HG02759 (cell line): ENCODE measurements around the gene PRR20E.
"Not testable (repeated sequence)": the region's sequence is repeated elsewhere in the genome, so short reads cannot be mapped to it uniquely, and the experiment has no call there.

Experiments
- ATAC-seq: cut with Tn5 transposase; IDR thresholded peaks from one replicate; pipeline ENCODE4 v1.9.1; 2021; ENCODE audit warnings: mild to moderate bottlenecking, moderate library complexity; ENCODE audit not compliant: unreplicated experiment

The PRR20E gene

GRCh38 chr13:57166897-57167296 is at the start of gene PRR20E:
Gene PRR20E, plus strand, starts transcription at chr13:57167197. Its CDS starts 387 bp downstream, at chr13:57167584.
- not testable (repeated sequence) for ATAC-seq

DNA sequence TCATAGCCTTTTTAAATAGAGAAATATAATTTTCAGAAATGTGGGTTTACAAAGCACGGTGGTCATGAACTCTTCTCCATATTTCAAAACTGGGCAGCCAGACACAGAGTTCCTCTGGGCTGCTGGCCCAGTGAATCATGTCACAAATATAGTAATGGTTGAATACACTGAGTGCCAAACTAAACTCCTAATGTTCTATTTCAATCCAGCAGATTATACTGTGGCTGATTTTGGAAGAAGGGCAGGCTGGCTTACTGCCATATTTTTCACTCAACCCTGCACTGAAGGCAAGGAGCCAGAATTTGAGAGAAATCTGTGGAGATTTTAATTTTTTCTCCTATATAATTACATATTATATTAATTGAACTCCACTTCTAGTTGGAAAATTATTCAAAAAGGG is 43.3 kb upstream of the PRR20E start:
- ATAC-seq = no peak

DNA sequence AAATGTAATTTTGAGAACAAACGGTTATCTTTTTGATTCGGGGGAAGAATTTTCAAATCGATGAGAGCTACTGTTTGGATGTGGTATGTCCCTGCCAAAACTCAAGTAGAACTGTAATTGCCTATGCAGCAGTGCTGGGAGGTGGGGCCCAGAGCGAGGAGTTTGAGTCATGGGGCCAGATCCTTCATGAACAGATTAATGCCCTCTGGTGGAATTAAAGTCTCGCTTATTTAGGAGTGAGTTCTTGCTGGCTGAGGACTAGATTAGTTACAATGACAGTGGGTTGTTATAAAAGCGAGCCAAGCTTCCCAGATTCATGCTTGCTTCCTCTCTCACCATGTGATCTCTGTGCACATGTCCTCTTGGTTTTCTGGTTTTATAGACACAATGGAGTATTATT is 38.1 kb upstream of the PRR20E start:
- no peak for ATAC-seq

DNA sequence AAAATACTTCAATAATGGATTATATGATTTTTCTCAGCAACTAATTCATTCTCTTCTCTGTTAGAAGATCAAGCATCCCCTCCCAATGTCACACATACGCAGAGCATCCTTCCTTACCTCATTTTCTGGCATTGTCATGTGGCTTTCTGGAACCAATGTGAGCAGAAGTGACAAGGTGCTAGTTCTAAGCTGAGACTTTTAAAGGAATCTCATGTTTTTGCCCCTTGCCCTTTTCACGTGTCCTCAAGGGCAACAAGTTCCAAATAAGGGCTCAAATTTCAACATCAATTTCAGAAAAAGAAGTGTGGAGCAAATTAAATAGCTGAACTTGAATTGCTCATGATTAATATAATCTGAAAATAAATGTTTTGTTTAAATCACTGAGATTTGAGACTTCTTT is 30.9 kb upstream of the PRR20E start:
- no peak for ATAC-seq

GRCh38 chr13:57137585-57137984 is 29.4 kb upstream of the PRR20E start:
- ATAC-seq = no peak

GRCh38 chr13:57138988-57139387 is 28.0 kb upstream of the PRR20E start:
- no peak for ATAC-seq

- ATAC-seq = not testable (repeated sequence)
These were observed 27.2 kb upstream of the PRR20E start for GRCh38 chr13:57139781-57140180.

DNA sequence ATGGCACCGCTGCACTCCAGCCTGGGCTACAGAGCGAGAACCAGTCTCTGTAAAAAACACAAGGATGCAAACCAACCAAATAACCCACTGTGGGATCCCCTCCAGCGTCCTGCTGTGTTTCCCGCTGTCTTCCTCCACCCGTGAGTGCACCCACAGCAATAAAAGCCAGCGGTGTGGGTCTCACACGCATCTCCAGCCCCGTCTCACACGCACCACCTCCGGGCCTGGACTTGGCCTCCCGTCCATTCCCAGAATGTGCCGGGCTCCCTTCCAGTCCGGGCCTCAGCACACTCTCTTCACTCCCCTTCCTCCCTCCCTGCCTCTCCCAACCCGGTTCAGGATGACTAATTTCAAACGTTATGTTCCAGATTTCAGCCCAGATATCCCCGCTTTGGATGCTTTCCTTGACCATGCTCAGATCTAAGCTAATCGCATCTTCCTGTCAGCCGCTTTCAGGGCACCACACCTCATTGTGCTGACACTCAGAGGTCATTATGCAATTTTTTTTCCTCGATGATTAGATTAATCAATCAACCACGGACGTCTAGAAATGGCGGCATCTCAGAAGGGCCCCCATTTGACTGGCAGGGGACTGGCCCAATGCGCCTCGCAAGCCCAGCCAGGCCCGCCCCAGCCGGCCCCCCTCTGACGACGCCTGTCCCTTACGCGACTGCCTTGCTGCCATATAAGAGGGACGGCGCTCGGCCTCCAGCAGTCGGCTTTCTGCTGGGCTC is 26.6 kb upstream of the PRR20E start, which contains the start of gene PRR20A:
Gene PRR20A (plus strand): TSS at position 684 of the 734 bp plus-strand sequence. CDS start 387 bp downstream, outside the sequence.
- ATAC-seq = not testable (repeated sequence)

GRCh38 chr13:57147188-57147587 is 19.8 kb upstream of the PRR20E start, which contains the start of gene PRR20B:
Gene PRR20B, plus strand, starts transcription at chr13:57147488. Its CDS starts 387 bp downstream, at chr13:57147875.
- ATAC-seq = not testable (repeated sequence)

DNA sequence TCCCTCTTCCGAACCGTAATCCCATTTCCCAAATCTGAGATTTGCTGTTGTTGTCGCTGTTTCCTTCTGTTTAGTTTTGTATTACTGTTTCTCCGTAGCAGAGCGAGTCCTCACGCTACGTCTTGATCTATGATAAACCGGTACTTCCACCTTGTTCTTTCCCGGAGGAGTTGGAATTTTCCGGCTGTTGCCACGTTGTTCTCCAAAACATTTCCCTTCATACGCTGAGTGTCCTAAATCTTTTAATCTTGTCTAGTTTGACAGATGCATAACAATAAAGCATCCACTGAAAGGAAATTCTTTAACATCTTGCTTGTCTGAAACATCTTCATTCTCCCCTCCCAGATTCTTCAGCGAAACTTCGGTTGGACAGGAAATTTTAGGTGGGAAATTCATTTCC is 18.9 kb upstream of the PRR20E start:
- ATAC-seq = not testable (repeated sequence)

DNA sequence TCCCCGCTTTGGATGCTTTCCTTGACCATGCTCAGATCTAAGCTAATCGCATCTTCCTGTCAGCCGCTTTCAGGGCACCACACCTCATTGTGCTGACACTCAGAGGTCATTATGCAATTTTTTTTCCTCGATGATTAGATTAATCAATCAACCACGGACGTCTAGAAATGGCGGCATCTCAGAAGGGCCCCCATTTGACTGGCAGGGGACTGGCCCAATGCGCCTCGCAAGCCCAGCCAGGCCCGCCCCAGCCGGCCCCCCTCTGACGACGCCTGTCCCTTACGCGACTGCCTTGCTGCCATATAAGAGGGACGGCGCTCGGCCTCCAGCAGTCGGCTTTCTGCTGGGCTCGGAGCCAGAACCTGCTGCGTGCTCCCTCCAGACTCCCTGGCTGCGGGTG is 13.2 kb upstream of the PRR20E start, which contains the start of gene PRR20C:
Gene PRR20C (plus strand): TSS at position 301 of the 400 bp plus-strand sequence. CDS start 387 bp downstream, outside the sequence.
- ATAC-seq = not testable (repeated sequence)

DNA sequence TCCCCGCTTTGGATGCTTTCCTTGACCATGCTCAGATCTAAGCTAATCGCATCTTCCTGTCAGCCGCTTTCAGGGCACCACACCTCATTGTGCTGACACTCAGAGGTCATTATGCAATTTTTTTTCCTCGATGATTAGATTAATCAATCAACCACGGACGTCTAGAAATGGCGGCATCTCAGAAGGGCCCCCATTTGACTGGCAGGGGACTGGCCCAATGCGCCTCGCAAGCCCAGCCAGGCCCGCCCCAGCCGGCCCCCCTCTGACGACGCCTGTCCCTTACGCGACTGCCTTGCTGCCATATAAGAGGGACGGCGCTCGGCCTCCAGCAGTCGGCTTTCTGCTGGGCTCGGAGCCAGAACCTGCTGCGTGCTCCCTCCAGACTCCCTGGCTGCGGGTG is 6.7 kb upstream of the PRR20E start, which contains the start of gene PRR20D:
Gene PRR20D (plus strand): TSS at position 301 of the 400 bp plus-strand sequence. CDS start 387 bp downstream, outside the sequence.
- ATAC-seq = not testable (repeated sequence)

DNA sequence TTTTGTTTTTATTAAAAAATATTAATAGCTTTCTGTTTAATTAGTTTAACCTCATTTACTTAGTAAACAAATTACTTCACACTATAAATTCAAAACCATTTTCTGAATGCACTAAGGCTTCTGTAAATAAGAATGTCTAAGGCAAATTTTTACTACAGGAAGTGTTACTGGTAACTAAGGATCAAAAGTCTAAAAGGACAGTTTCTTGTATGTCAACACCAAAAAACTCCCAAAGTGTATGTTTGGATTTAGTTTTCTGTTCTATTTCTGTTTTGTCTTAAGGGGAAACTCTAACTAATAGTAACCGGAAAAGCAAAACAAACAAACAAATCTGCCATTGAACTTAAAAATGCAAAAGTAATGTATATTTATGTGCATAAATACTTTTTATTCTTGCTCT is 24.7 kb downstream of the PRR20E start:
- no peak for ATAC-seq

GRCh38 chr13:57212989-57213388 is 46.0 kb downstream of the PRR20E start:
- ATAC-seq = no peak
